ENCODE measurements around the gene UBALD1.

UBALD1 gene

DNA sequence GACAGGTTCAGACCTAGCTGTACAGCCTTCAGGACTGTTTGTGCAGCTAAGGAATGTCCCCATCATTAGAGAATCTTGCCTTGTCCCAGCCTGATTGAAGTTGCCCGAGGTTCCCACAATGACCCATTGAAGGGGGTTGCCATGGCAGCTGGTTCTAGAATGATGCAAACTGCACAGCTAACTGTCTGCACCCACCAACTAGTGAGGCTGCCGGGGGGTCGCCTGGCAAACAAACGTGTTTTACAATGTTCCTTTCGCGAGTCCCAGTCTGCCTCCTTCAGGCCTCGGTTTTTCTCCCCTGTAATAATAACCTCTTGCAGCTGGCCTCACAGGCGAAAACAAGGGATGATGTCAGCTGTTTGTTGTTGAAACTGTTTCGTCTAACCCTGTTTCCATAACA, 53.1 kb downstream of the UBALD1 start:
- DNase-seq: peak in 48 of 56 donors; percentile 10 to 69 (median 36)
